Stimulated activated CD8-positive, alpha-beta memory T cell treated with anti-CD3 and anti-CD28 coated beads, Interleukin-4, amount 100 ng/mL, for 24 hours (primary cell): ENCODE measurements around the gene PPIL3.
"Not testable (repeated sequence)": the region's sequence is repeated elsewhere in the genome, so short reads cannot be mapped to it uniquely, and the experiment has no call there.

Experiments
- DNase-seq: peaks from one replicate; pipeline ENCODE4 v3.0.0-alpha.2; 2020; ENCODE audit warnings: low read depth

The PPIL3 gene

DNA sequence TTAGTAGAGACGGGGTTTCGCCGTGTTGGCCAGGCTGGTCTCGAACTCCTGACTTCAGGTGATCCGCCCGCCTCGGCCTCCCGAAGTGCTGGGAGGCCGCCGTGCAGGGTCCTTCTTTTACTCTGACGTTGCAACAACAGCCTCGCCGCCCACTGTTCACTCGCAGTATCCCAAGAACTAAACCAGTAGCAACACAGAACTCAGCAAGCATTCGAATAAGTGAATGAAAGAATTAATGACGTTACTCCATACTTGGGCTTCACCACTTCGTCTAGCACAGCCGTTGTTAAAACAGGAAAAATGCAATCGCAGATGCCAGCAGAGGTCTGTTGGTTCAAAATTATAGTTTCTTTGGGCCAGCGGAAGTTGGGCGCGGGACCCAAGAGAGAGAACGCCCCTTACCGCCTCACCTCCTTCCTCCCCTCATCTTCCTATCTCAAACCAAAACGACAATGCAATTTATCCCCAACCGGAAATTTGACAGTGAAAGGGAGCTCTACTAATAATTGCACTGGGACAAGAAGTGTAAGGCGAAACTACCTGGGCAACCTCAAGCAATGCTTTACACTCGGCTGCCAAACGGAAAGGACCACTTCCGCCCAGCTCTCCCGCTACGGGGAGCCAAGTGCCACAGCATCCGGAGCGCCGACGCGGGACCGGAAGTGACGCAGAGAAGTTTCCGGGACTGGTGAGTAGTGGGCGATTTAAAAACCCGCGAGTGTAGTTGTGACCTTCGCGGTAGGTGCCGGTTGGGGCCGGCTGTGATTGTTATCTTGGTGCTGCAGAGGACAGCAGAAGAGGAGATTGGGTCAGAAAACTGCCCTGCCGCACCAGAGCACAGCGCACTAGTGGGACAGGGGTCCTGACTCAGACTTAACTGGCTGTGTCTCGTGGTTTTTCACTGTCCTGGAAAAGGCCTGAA is at the start of gene PPIL3, which contains the start of gene NIF3L1:
Gene PPIL3, minus strand, starts transcription at position 374 of the 922 bp plus-strand sequence. CDS start 1,462 bp downstream, outside the sequence.
Gene NIF3L1, plus strand, starts transcription at position 668 of the 922 bp plus-strand sequence. CDS start 2,573 bp downstream, outside the sequence.
- DNase-seq: peak; percentile 96

DNA sequence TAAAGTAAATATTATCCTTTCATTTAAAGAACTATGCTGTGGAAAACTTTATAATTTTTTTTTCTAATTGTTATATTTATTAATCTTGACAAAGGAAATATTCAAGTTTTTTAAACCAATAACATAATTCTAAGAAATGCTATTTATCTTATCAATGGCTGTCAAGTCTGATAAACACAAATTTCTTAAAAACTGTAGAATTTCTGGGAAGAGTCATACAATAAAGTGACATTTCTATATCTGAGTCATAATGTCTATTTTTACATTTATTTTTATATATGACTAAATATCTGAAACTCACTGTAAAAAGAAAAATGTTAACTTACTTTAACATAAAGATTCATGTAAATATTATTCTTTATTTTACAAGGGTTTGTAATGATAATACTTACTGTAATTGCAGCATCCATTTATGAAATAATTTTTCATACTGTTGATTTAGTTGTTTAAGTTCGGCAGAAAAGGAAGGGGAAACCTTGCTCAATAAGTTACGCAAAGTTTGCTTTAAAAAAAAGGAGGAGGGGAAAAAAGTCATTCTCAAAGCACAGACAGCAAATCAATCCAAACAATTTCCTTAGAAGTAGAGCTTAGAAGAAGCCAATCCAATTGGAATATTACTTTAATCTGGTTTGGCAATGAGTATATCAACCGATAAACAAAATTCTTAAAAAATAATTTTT is 42.2 kb upstream of the PPIL3 start:
- DNase-seq: no peak

DNA sequence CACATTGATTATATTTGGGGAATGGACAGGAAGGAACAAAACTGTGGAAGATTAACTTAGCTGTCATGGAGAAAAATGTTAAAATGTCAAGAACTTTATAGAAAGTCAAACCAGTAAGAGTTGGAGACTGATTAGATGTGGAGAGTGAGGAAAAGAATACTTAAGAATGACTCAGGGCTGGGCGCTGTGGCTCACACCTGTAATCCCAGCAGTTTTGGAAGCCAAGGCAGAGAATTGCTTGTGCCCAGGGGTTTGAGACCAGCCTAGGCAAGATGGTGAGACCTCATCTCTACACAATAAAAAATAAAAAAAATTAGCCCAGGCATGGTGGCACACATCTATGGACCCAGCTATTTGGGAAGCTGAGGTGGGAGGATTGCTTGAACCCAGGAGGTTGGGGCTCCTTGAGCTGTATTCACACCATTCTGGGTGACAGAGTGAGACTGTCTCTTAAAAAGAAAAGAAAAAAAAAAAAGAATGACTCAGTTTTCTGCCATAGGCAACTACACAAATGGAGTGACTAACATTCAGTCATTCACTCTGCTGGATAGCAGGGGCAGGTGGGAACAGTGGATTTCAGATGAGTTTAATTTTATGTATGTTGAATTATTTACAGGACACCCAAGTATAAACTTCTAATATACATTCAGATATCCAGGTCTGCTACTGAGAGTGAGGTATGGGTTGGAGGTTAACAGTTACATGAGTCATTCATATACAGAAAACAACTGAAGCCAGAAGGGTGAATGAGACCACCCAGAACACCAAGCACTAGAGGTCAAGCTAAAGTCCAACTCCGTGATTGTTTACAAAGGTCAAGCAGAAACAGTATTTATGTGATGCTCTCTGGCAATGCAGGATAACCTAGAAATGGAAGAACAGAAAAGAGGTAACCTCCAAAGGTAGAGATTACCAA is 40.7 kb upstream of the PPIL3 start:
- DNase-seq: no peak

DNA sequence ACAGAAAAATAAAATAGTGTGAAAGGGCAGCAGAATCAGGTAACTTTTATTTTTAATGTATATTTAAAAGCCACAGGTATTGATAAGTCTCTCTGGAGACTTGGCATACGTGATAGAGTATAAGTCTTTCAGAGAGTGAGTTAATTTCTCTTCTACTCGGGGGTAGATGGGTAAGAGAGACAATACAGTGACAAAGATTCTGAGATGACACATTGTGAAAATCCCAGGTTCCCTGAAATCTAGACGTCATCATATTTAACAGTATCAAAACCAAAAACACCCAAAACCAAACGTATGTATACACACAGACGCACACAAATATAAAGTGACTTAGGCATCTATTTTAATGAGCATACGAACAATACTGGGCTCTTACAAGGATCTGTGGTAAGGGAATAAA is 33.6 kb upstream of the PPIL3 start:
- DNase-seq: no peak

DNA sequence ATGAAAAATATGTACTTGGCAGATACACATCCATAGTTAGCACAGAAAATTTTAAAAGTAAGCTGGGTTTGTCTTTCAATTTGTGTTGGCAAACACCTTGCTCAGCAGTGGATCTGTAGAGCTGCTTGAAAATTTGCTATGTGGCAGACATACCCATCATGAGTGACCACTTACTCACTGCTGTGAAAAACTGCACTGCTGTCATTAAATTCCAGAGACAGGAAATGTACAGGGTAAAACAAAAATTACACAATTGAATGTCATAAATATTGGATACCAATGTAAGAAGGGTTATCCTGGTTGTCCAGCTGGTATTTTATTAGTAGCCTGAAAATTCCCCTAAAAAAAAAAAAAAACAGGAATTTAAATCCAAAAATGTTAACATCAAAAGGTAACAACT is 24.8 kb upstream of the PPIL3 start:
- no peak for DNase-seq

DNA sequence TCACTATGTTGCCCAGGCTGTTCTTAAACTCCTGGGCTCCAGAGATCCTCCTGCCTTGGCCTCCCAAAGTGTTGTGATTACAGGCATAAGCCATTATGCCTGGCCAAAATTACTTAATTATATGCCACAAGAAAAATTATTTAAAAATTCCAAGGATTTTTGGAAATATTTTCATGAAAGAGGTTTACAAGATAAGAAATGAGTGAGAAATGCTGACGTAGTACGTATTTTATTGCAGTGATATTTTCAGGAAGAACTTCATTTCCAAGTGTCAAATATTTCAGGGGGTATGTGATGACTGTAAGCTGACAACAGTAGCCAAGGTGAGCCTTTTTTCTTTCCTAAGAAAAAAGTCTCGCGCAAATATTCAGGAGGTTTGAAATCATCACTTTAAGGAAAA is 21.1 kb upstream of the PPIL3 start:
- no peak for DNase-seq

DNA sequence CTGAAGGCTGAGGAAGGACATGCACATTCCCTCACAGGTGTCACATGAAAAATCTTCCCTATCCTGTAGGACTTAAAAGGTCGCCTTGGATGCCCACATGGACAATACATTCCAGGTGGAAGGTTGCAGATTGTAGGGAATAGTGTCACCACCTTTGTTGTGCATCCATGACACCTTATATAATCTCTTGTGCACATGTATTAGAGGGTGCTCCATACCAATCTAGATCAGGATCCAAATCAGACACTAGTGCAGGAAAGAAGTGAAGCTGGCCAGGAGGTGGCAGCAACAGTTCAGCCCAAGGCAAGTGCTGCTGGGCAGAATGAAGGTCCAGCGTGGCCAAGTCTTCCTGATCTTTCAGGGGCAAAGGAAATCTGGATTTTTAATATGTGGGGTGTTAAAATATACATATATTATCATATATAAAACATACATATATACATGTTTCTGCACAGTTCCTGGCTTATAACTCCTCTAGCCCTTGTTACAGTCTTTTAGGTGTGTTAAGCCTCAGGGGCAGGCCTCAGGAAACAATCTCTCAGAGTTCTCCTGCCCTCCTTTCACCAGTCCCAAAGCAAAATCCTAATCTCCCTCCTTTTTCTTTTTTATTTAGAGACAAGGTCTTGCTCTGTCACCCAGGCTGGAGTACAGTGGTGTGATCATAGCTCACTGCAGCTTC is 16.9 kb upstream of the PPIL3 start:
- peak; percentile 14 for DNase-seq

DNA sequence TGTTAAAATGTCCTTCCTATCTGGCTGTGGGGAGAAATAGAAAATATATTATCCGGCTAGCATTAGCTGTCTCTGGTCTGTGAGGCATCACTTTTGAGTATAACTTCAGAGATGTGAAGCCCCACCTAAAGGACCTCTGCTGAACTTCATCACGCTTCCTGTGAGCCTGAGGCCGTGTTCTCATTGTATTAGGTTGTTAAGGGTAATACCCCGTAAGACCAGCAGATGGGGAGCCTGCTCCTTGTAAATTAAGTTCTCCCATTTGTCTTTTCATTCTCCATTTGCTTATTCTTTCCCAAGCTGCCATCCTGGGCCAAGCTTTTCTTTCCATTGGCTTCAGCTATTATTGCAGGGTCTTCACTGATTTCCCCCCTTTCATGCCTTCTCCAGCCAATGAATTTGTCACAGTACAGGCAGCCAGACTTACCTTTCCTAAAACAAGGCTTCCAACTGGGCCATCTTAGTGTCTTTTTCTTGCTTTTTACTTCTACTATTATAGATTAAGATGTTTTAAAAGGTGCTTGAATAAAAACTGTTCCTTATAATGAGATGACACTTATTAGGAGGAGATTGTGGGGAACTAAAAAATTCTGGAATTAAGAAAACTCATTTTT is 12.7 kb upstream of the PPIL3 start:
- peak; percentile 28 for DNase-seq

DNA sequence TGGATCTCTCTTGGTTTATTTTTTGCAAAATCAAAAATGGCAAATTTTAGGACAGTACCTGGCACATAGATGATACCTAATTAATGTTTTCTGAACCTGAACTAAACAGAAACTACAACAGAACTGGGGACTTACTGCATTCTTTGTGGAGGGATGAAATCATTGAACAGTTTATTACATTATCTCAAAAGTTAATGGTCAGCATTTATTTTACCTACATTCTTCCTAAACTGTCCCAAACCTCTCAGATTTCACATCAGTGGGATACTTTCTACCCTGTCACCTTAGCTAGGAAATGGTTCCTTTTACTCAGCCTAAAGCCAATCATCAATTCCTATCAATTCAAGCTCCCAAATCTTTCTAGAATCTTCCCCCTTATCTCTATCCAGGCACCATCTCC is 10.6 kb upstream of the PPIL3 start:
- DNase-seq: no peak

DNA sequence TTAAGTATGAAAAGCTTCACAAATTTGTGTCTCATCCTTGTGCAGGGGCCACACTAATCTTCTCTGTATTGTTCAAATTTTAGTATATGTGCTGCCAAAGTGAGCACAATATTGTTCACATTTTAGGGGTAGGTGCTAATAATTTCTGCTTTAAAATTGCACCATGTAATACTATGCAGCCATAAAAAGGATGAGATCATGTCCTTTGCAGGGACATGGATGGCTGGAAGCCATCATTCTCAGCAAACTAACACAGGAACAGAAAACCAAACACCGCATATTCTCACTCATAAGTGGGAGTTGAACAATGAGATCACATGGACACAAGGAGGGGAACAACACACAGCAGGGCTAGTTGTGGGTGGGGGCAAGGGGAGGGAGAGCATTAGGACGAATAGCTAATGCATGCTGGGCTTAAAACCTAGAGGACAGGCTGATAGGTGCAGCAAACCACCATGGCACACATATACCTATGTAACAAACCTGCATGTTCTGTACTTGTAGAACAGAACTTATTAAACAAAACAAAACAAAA is 7.1 kb downstream of the PPIL3 start:
- not testable (repeated sequence) for DNase-seq

DNA sequence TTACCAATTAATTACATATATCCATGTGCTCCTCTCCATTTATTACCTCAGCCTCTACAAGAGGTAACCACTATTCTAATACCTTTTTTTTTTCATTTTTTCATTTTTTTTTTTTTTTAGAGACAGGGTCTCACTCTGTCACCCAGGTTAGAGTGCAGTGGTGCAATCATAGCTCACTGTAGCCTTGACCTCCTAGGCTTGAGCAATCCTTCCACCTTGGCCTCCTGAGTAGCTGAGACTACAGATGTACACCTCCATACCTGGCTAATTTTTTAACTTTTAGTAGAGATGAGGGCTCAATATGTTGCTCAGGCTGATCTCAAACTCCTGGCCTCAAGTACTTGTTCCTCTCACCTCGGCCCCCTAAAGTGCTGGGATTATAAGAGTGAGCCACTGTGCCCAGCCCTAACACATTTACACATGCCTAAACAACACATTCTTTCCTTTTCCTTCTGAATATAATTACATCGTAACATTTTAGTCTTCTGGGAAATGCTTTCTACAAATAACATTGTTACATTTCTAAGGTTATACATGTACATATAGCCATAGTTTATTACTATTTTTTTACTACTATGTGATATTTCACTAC is 10.5 kb downstream of the PPIL3 start:
- no peak for DNase-seq

DNA sequence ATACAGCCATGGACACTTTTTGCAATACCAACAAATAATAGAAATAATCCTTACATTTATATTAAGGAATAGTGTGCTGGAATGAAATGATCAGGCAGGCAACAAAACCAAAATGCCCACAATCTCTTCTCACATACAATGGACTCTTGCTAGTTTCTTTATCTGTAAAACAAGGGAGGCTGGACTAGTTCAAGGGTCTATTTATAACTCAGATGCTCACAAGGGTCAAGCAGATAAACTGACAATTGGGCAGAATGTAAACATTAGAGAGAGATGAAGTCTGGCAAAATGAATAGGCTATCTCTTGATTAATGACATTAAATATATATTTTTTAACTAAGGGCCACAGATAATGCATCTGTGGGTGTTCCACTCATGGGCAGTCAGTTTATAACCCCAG is 11.4 kb downstream of the PPIL3 start:
- no peak for DNase-seq

DNA sequence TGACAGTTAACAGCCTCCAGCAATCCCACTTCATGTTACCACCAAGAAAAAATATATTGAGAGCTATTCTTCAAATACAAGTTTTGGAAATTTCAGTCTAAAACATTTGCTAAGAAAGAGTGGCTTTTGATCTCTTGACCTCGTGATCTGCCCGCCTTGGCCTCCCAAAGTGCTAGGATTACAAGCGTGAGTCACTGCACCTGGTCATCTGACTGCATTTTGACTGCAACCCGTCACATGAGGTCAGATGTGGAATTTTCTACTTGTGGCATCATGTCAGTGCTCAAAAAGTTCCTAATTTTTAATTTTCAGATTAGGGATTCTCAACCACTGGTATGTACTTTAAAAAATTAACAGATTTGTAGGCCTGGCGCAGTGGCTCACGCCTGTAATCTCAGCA is 15.3 kb downstream of the PPIL3 start:
- DNase-seq: no peak

DNA sequence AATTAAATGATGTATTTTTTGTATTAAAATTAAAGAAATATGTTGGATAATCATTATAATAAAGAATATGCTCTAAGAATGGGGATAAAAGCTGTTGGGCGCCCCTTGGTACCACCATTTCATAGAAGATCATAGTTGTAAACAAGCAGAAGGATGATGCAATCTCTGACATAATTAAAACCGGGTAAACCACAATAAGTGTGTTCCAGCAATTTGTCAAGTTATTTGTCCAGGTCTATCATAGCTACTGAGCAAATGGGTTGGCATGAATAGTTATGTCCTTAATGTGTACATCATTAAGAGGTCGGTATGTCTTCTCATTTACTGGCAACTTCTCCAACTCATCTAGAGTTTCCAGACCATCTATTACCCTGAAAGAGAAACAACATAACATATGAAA is 17.7 kb downstream of the PPIL3 start:
- DNase-seq: no peak

DNA sequence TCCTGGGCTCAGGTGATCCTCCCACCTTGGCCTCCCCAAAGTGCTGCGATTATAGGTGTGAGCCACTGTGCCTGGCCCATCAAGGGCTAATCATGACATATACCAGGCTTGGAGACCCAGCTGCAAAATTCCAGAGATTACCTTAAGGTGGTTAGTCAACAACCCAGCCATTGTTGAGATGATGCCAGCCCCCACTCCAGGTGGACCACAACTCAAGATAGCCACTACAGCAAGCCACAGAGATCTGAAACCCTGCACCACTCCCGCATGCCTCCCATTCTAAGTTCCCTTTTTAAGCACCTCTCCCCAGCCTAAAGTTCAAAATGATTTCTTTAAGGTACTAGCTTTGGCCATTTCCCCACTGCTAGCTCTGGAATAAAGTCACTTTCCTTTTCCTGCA is 19.9 kb downstream of the PPIL3 start:
- no peak for DNase-seq

DNA sequence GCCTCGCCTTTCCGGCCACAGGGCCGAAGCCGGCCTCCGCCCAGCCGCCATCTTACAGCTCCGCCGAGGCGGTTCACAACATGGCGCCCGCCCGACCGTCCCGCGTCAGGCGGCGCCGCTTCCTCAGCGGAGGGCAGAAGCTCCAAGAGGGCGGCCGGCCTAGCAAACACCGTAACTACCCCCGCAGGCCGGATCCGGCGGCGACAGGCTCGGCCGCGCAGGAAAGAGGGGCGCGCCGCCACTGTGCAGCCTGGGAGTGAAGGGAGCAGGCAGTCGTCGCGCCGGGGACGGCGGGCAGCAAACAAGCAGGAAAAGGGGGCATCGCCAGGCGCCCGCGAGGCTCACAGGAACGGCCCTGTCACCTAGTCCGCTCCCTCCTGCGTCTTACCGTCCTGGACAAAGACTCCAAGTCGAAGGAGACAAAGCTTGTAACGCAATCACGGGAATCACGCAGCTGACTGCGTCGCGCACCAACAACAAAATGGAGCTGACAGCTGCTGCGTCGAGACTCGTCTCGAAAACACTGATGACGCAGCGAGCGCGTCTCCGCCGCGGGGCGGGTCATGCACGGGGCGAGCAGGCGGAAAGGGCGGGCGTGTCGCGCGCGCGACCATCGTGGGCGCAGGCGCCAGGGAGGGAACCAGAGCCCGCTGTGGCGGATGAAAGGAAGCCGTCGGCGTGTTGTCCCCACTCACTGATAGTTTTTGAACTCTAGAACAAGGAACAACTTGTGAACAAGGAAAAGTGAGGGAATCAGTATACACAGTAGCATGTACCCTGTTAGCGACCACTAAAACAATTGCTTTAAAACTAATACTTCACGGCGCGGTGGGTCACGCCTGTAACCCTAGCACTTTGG is 24.5 kb downstream of the PPIL3 start, which contains the start of gene CLK1:
Gene CLK1, minus strand, starts transcription at position 483 of the 859 bp plus-strand sequence. CDS start 2,796 bp downstream, outside the sequence.
- peak; percentile 96 for DNase-seq

DNA sequence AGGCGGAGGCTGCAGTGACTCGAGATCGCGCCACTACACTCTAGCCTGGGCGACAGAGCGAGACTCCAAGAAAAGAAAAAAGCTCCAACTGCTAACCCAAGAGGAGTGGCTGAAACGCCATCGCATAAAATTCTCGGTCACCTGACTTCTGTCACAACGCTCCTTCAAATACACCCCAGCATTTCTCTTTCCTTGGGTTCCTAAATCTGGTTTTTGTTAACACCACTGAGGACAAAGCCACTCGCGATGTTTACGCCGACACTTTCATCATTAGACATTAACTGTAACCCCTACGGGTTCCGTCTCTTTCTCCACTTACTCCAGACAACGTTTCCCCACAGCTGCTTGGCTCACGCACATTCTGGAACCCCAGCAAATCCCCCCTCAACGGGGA is 25.1 kb downstream of the PPIL3 start:
- DNase-seq: no peak

DNA sequence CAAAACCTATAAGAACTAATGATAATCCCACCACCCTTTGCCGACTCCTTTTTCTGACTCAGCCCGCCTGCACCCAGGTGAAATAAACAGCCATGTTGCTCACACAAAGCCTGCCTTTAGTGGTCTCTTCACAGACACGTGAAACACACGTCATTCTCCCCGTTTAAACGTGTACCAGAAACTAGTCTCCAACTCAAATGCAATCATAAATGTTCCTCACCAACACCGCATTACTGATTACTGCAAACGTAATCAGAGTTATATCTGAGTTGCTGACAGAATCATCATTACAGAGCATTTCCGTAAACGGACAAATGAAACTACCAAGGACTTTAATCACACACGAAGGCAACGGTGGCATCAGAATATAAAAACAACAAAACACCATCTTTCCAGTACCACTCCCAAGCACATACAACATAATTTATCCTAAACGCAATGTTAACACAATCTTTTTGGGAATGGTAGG is 26.3 kb downstream of the PPIL3 start:
- DNase-seq: no peak

DNA sequence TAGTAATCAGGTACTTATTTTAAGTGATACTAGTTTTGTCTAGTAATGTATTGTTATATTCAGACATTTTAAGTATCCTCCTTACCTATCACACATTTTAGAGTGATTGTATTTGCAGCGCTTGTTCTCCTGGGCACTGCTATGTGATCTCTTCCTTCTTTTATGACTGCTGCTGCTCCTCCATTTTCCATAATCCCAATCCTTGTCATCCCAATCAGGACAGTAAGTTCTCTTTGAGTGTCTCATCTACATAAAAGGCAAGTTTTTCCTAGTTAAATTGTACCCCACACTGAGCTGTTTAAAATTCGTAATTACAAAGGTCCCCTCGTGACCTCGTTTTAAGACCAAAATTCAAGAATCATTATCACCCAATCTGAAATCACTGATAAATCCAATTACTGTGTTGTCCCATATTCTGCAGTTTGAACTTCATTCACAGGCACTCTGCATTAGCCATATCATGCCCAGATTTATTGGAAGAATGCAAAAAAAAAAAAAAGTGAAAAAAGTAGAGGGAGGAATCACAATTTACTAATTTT is 27.2 kb downstream of the PPIL3 start:
- no peak for DNase-seq
